ENCODE results near the gene TM4SF5. TPM values are rescaled to one million over a fixed set of nuclear protein-coding genes. Genes with fewer than 3 reads are reported as not detected.

Gene TM4SF5
- total and polyA plus RNA-seq, 9 donors: 0.31 to 0.83 TPM; not detected in 7

DNA sequence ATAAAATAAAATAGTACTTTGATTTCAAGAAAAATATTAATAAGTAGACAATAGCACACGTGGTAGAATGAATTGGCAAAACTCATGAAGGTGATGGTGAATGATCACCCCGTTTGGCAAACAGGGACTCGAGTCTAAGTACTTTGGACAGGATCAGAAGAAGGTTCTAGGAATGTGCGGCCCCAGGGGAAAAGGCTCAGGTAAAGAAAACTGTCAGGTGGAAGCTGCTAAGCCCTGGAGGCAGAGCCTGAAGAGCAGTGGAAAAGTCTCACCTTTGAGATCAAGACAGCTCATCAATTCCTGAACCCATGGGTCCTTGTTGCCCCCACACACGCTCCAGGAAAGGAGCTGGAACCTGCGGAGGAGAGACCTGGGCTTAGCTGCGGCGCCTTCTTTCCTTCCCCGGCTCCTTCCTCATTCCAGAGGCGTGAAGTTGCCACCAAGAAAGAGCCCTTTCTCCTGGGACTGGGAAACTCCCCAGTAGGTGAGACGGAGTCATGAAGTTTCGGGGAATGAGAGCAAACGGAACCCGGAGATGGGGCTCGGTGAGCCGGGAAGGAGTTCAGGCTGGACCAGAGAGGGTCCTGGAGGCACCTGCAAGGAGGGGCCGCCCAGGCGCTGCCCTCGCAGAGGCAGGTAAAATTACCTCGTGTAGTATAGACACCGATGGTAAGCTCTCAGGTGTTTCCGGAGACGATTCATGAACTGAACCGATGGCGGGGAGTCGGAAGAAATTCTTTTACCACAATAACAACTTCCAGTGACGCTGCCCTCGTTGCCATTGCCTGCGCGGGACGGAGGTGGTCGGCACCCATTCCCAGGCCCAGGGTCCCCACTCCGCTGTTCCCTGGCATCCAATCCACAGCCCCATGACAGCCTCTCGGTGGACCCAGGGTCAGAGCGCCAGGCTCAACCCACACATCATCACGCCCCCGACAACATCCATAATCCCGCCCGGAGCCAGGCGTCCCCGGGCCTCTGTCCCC is 33.3 kb upstream of the TM4SF5 start:
- no peaks in the 10 kb centered on the region for H3K9me3 ChIP-seq
- H3K27me3 ChIP-seq: no peaks in the 10 kb centered on the region
- no peak overlapping the region for H3K27ac ChIP-seq
- DNase-seq: no peak
- intact Hi-C loops (cut with DNase I): loop anchor here in 1 of 4 donors (10.0 kb wide), 1 partner anchor 46 kb away; the partner anchor contains the start of genes GLTPD2 and VMO1
- peak overlapping the region; percentile 51 for H3K4me3 ChIP-seq
- no peaks in the 10 kb centered on the region for H3K36me3 ChIP-seq
- H3K4me1 ChIP-seq (ENCODE audit: insufficient read depth): peaks cover 5% of the 10 kb centered on the region
- 30 to 33% (median 31%) methylated on average over 41 of the region's 41 CpGs for WGBS, 3 donors
- TF ChIP-seq POLR2A (IDR thresholded peaks at IDR 0.05): no peak
- TF ChIP-seq, protein P1, sequence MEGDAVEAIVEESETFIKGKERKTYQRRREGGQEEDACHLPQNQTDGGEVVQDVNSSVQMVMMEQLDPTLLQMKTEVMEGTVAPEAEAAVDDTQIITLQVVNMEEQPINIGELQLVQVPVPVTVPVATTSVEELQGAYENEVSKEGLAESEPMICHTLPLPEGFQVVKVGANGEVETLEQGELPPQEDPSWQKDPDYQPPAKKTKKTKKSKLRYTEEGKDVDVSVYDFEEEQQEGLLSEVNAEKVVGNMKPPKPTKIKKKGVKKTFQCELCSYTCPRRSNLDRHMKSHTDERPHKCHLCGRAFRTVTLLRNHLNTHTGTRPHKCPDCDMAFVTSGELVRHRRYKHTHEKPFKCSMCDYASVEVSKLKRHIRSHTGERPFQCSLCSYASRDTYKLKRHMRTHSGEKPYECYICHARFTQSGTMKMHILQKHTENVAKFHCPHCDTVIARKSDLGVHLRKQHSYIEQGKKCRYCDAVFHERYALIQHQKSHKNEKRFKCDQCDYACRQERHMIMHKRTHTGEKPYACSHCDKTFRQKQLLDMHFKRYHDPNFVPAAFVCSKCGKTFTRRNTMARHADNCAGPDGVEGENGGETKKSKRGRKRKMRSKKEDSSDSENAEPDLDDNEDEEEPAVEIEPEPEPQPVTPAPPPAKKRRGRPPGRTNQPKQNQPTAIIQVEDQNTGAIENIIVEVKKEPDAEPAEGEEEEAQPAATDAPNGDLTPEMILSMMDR (IDR thresholded peaks at IDR 0.05): no peak
- no peak for TF ChIP-seq EP300 (IDR thresholded peaks at IDR 0.05)

DNA sequence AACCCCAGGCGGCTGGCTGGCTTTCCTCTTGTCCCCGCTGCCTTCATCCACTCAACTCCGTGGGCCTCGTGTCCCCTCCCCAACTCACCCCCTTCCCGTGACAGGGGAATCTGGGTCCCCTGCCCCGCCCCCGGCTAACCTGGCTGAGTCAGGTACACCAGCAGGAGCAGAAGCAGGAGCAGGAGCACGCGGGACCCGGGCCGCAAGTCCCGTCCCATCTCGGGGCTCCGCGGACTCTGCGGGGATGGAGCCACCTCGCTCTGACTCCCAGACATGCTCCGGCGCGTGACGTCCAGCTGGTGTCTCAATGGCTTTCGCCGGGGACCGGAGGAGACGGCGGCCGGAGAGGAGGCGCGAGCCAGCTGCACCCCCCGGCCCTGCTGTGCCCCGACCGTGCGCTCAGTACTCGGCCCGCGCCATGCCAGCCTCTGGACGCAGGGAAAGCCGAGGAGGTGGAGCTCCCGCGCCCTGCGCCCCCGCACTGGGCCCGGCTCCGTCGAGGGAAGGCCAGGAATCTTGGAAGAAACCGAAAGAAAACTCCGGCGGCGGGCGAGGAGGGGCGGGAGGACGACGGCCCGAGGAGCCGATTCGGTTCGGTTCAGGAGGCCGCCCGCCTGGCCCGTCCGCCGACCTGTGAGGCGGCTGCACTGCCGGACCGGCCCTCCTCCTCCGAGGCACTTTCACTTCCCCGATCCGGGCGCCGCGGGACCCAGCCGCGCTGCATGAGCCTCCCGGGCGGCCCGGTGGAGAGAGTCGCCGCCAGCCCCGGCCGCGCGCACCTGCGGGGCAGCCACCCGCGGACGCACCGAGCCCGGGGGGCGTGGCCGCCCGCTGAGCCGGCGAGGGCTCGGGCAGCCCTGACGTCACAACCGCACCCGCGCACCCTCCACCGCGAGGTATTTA is 32.3 kb upstream of the TM4SF5 start, which contains the start of the genes CXCL16 and ZMYND15:
CXCL16 (minus strand) TSS at position 807 of the 903 bp plus-strand sequence; CDS start at position 218, 589 bp downstream.
ZMYND15 (plus strand) TSS at position 712 of the 903 bp plus-strand sequence. CDS start 716 bp downstream, outside the sequence.
- H3K4me1 ChIP-seq (ENCODE audit: insufficient read depth): peaks cover 5% of the 10 kb centered on the region
- no peaks in the 10 kb centered on the region for H3K9me3 ChIP-seq
- H3K36me3 ChIP-seq: no peaks in the 10 kb centered on the region
- no peak for TF ChIP-seq POLR2A (IDR thresholded peaks at IDR 0.05)
- TF ChIP-seq, protein P1 (IDR thresholded peaks at IDR 0.05): no peak
- TF ChIP-seq EP300 (IDR thresholded peaks at IDR 0.05): no peak
- intact Hi-C loops (cut with DNase I): loop anchor here in 1 of 4 donors (10.0 kb wide), 1 partner anchor 45 kb away; the partner anchor contains the start of genes GLTPD2 and VMO1
- H3K27me3 ChIP-seq: no peaks in the 10 kb centered on the region
- WGBS, 3 donors: 0 to 1% (median 1%) methylated on average over 60 to 100 of the region's 100 CpGs
- peak within 1 kb of the TSS in 1 of 2 donors; percentile 46 for H3K27ac ChIP-seq
- DNase-seq: peak; percentile 42 to 74 (median 57)
- peak within 1 kb of the TSS; percentile 51 for H3K4me3 ChIP-seq

DNA sequence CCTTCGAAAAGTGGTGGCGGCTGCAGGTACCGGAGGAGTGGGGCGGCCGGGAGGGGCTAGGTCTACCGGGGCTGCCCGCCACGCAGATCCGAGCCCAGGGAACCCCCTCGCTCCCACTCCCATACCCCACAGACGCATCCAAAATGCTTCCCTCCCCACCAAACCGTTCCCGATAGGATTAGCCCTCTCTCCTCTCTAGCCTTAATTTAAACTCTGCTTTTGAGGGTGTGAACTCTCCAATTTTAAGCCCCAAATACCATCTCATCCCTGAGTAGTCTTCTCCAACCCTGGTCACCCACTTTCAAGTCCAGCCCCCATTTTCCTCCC is 31.7 kb upstream of the TM4SF5 start:
- no peaks in the 10 kb centered on the region for H3K27me3 ChIP-seq
- H3K4me3 ChIP-seq: peak overlapping the region; percentile 51
- WGBS, 3 donors: 2 to 7% (median 5%) methylated on average over 13 of the region's 13 CpGs
- DNase-seq: no peak
- TF ChIP-seq EP300 (IDR thresholded peaks at IDR 0.05) (no peak), POLR2A (IDR thresholded peaks at IDR 0.05) (no peak)
- TF ChIP-seq, protein P1 (IDR thresholded peaks at IDR 0.05): no peak
- no peaks in the 10 kb centered on the region for H3K9me3 ChIP-seq
- intact Hi-C loops (cut with DNase I): no loop called here
- no peaks in the 10 kb centered on the region for H3K36me3 ChIP-seq
- peaks cover 5% of the 10 kb centered on the region for H3K4me1 ChIP-seq (ENCODE audit: insufficient read depth)
- peak overlapping the region in 1 of 2 donors; percentile 46 for H3K27ac ChIP-seq

DNA sequence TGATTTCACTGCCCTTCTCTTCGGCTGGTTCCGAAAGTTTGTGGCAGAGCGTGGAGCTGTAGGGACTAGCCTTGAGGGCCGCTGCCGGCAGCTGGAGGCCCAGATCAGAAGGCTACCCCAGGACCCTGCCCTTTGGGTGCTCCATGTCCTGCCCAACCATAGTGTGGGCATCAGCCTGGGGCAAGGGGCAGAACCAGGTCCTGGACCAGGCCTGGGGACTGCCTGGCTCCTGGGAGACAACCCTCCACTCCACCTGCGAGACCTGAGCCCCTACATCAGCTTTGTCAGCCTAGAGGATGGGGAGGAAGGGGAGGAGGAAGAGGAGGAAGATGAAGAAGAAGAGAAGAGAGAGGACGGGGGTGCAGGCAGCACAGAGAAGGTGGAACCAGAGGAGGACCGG is 31.1 kb upstream of the TM4SF5 start:
- Histone ChIP-seq H3K4me1 (ENCODE audit: insufficient read depth) (peaks cover 5% of the 10 kb centered on the region), H3K36me3 (no peaks in the 10 kb centered on the region), H3K4me3 (no peak overlapping the region), H3K27ac (no peak overlapping the region), H3K27me3 (no peaks in the 10 kb centered on the region), H3K9me3 (no peaks in the 10 kb centered on the region)
- no peak for DNase-seq
- TF ChIP-seq POLR2A (IDR thresholded peaks at IDR 0.05) (no peak), EP300 (IDR thresholded peaks at IDR 0.05) (no peak)
- TF ChIP-seq, protein P1 (IDR thresholded peaks at IDR 0.05): no peak
- 93 to 95% (median 95%) methylated on average over 8 of the region's 8 CpGs for WGBS, 3 donors
- intact Hi-C loops (cut with DNase I): no loop called here
